ENCODE measurements around the gene TMPRSS13.
"Not testable (repeated sequence)": the region's sequence is repeated elsewhere in the genome, so short reads cannot be mapped to it uniquely, and the experiment has no call there.

The TMPRSS13 gene

DNA sequence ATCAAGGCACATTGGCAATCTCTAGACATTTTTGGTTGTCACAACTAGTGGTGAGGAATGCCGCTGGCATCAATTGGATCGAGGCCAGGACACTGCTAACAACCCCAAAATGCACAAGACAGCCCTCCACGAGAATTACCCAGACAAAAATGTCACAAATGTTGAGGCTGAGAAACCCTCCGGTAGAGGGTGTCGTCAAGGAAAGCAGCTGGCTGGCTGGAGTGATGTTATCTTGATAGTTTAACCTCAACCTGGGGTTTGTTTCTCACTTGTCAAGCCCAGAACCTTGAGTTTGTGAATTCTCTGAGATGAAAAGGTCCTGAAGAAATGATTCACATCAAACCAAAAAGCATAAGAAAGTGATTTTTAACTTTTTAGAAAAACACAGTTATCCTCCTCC is 21.1 kb upstream of the TMPRSS13 start:
- peak; percentile 6 for DNase-seq

- DNase-seq: no peak
Measured at GRCh38 chr11:117949062-117949461, 19.9 kb upstream of the TMPRSS13 start.

DNA sequence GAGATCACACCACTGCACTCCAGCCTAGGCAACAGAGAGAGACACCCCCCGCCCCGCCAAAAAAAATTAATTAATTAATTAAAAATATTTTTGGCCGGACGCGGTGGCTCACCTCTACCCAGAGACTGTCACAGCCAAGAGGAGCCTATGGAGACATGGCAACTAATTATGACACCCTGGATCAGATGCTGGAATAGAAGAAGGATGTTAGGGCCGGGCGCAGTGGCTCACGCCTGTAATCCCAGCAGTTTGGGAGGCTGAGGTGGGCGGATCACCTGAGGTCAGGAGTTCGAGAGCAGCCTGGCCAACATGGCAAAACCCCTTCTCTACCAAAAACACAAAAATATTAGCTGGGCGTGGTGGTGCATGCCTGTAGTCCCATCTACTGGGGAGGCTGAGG is 19.3 kb upstream of the TMPRSS13 start:
- DNase-seq: not testable (repeated sequence)

DNA sequence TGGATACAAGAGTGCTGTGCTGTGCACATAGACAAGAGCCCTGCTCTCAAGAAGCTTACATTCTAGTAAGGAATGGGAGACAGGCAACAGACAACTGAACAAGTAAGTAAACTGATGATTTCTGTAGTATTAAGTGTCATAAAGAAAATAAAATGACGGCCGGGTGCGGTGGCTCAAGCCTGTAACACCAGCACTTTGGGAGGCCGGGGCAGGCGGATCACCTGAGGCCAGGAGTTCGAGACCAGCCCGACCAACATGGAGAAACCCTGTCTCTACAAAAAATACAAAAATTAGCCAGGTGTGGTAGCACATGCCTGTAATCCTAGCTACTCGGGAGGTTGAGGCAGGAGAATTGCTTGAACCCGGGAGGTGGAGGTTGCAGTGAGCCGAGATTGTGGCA is 18.5 kb upstream of the TMPRSS13 start:
- not testable (repeated sequence) for DNase-seq

GRCh38 chr11:117946842-117947526 is 17.8 kb upstream of the TMPRSS13 start:
- peak; percentile 90 for DNase-seq

- DNase-seq: no peak
Measured at GRCh38 chr11:117946156-117946841, 17.1 kb upstream of the TMPRSS13 start.

DNA sequence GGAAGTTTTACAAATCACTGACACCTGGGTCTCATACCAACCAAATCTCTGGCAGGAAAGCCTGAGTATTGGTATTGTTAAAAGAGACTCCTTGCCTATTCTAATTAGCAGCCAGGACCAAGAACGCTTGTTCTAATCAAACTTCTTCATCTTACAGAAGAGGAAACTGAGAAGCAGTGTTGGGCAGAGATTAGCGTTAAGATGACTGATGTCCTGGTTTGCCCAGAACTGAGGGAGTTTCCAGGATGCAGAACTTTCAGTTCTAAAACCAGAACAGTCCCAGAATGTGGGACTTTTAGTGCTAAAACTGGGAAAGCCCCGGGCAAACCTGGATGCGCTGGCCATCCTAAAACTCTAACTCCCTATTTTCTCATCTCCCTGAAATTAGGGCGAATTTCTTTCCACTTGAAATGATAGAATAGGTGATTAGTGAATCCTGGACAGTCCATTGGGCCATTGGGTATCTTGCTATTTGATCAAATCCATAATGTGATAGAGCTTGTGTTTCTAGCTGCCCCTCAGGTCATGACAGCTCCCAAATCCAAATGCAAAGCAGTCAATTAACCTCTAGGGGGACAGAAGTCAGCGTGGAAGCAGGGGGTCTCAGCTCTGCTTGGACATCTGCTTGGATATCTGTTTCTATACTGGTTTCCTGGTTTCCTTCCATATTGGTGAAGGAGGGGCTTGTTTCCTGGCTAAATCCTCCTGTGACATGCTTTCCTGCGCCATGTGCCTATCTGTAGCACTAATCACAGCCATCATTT is 16.0 kb upstream of the TMPRSS13 start:
- peak; percentile 28 for DNase-seq

DNA sequence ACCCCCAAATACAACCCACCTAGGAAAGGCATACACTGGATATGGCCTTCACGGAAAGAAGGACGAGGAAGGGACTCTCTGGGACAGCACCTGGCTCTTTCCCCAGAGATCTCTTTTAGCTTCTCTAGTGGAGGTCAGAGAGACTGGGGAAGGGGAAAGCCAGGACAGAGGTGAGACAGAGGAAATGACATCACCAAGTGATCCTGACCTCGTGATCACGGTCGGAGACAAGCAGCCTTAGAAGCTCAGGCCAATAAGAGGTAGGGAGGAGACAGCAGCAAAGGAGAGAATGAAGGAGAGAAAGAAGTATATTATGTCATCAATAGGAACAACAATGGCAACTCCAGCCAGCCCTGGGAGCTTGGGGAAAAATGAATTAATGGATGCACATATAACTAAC is 15.4 kb upstream of the TMPRSS13 start:
- DNase-seq: no peak

GRCh38 chr11:117941976-117942654 is 12.9 kb upstream of the TMPRSS13 start:
- no peak for DNase-seq

- DNase-seq: no peak
Measured at GRCh38 chr11:117941163-117941707, 12.0 kb upstream of the TMPRSS13 start.

GRCh38 chr11:117940736-117941135 is 11.5 kb upstream of the TMPRSS13 start:
- no peak for DNase-seq

- DNase-seq: no peak
Measured at GRCh38 chr11:117936973-117937372, 7.8 kb upstream of the TMPRSS13 start.

GRCh38 chr11:117934526-117935307 is 5.5 kb upstream of the TMPRSS13 start:
- DNase-seq: no peak

- DNase-seq: peak; percentile 78
Measured at GRCh38 chr11:117933930-117934329, 4.7 kb upstream of the TMPRSS13 start.

GRCh38 chr11:117933475-117933874 is 4.3 kb upstream of the TMPRSS13 start:
- no peak for DNase-seq

GRCh38 chr11:117932947-117933346 is 3.7 kb upstream of the TMPRSS13 start:
- DNase-seq: no peak

GRCh38 chr11:117932426-117932825 is 3.2 kb upstream of the TMPRSS13 start:
- DNase-seq: no peak

DNA sequence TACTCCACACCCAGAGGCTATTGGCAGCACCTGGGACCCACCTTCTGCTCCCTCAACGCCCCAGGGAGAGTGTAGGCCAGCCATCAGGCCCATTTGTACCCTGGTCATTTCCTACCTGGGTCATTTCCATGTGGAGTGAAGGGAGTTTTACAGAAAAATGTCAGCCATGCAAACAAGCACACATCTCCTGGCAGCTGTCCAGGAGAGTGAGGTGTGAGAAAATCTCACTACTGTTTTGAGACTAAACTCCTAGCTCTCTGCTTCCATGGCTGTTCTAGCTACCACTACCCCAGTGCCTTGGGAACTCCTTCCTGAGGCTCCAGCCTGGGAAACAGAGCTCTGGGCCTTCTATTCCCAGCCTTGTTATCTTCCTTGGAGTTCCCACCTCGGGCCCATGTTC is 2.8 kb upstream of the TMPRSS13 start:
- DNase-seq: no peak

DNA sequence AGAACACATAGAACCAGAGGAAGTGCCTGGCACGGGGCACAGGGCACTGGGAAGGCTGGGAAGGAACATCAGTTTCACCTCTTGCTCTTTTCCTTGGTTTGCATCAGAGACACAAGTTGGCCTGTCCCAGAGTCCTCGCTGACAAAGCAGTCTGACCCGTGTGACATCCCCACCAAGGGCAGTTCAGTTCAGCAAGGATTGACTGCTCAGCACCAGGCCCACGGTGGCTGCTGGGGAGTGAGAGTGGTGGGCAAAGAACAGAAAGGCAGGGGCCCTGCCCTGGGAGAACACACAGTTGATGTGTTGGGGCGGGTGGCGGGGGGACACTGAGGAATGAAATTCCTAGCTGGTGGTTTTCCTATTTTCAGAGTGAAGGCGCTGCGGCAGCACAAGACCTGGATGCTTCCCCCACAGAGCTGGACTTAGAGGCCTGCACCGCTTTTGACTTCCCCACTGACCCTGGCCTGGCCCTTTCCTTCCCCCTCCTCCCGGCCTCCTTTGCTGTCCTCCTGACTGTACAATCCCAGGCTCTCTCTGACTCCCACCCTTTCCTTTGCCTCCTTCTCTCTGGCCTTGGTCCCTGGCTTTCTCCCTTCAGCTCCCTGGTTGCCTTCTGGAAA is 2.2 kb upstream of the TMPRSS13 start:
- DNase-seq: no peak

DNA sequence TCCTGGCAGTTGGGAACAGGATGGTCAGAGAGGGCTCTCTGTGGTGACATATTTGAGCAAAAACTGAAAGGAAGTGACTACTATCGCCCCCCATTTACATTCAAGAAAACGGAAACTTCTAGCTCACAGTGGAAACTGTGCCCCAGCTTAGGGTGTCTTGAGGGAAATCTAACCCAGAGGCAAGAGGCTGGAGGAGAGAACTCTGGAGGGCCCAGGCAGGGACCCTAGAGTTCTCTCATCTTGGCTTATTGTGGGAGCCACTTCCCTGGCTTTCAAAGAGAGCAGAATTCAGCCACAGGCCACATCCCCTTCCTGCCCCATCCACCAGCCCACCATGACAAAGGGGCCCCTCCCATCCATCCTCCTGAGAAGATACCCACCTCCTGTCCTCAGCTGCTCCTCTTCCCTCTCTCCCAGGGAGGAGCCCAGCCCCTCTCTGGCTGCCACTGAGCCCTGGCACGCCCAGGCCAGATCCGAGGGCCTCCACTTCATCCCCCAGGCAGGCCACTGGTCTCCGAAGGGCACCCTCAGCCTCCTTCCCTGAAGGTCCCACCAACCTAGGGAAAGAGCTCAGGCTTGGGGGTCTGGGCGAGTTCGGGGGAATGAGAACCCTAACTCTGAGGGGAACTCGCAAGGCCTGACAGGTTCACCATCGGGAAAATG is 1.6 kb upstream of the TMPRSS13 start:
- no peak for DNase-seq

DNA sequence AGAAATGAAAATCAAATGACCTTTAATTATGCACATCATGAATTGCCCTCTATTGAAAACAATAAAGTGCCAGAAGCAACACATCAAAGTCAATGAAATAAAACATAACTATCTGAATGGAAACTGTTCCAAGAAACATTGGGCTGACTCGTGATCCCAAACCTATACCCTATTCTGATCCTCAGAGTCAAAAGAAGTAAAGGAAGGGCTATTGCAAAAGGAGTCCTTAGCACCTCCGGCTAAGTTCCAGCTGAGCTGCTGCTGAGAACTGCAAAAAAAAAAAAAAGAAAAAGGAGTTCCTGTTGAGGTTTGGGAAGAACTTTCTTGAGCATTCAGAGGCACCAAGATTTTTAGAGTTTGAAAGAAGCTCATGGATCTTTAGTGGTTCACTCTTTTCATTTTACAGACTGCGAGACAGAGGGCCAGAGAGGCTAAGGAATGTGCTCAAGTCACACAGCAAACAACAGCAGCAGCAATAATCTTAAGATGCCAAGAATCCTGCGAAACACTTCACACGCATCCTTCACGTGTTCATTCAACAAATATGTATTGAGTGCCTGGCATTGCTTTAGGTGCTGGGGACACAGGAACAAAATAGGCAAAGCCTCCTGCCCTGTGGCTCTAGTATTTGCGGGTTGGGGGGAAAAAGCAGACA is 841 bp upstream of the TMPRSS13 start:
- DNase-seq: no peak

Measured in NCI-H82 (cell line).